GM12878 (cell line): ENCODE data around the gene NTRK3. TPM values are rescaled to one million over a fixed set of nuclear protein-coding genes. Genes with fewer than 3 reads are reported as not detected.

ENCODE experiments used
- ATAC-seq: fragments of 200-7000 bp; cut with Tn5 transposase; 3 replicates; pipeline ENCODE4 v1.9.1; 2020; ENCODE audit warnings: mild to moderate bottlenecking, moderate library complexity
- BruUV-seq: library from RNA; stranded (reverse); fragments of 400-500 nt; replicated peaks from 2 replicates; lab custom pipeline; 2021; lab: Mats Ljungman, UMichigan
- CTCF ChIA-PET: fragments of 300-600 bp; sonication (Branson Sonifier 250); formaldehyde crosslinking; extraction: SDS; loops from one replicate; lab custom pipeline; 2021; ENCODE audit warnings: inconsistent platforms; lab: Yijun Ruan, JAX
- POLR2A ChIA-PET: fragments of 350-600 bp; formaldehyde crosslinking; extraction: SDS; loops from one replicate; lab custom pipeline; 2021; ENCODE audit warnings: inconsistent platforms; lab: Charles Lee
- RAD21 ChIA-PET: fragments of 300-600 bp; sonication (Branson Sonifier 250); formaldehyde crosslinking; loops from one replicate; lab custom pipeline; 2023; ENCODE audit warnings: antibody characterized with exemption; ENCODE audit not compliant: unreplicated experiment; lab: Charles Lee
- SMC1A ChIA-PET: fragments of 300-600 bp; sonication (Branson Sonifier 250); formaldehyde crosslinking; loops from one replicate; lab custom pipeline; 2023; ENCODE audit not compliant: unreplicated experiment, uncharacterized antibody; lab: Charles Lee
- DNase-seq: peaks from one replicate; pipeline ENCODE4 v3.0.0-alpha.2; 2011; ENCODE audit warnings: low read depth, low spot score
- FAIRE-seq: peaks from 3 replicates; lab custom pipeline; 2011; peaks lifted over from hg19 to GRCh38; lab: Jason Lieb, UNC
- H2AFZ ChIP-seq: 2 replicates; pipeline ENCODE4 v1.6.0; 2011; ENCODE audit warnings: low read depth, low read length, control low read depth; ENCODE audit not compliant: control insufficient read depth
- H3K27ac ChIP-seq: 2 replicates; pipeline ENCODE4 v1.5.1; 2011; ENCODE audit warnings: control low read depth; ENCODE audit not compliant: control insufficient read depth, insufficient read depth
- H3K27me3 ChIP-seq, 2 experiments: replicated peaks in 1 of 2; 2 replicates each; pipeline versions ENCODE4 v1.6.0 to v1.6.1; 2011; ENCODE audit warnings: low read length in 1 of 2; ENCODE audit not compliant: control insufficient read depth in 2 of 2, insufficient read depth in 2 of 2
- H3K36me3 ChIP-seq, 2 experiments: 2 replicates each; pipeline ENCODE4 v1.5.1; 2011; ENCODE audit warnings: low read length in 1 of 2; ENCODE audit not compliant: control insufficient read depth in 2 of 2, insufficient read depth in 2 of 2
- H3K4me1 ChIP-seq: 2 replicates; pipeline ENCODE4 v1.6.1; 2011; ENCODE audit warnings: mild to moderate bottlenecking, low read length, moderate library complexity, mixed read lengths; ENCODE audit not compliant: control insufficient read depth, insufficient read depth
- H3K4me2 ChIP-seq: 2 replicates; pipeline ENCODE4 v1.6.0; 2011; ENCODE audit warnings: control low read depth; ENCODE audit not compliant: control insufficient read depth, insufficient read depth
- H3K4me3 ChIP-seq: fragments of 200-600 bp; sonication (generic); 2 replicates; pipeline ENCODE4 v1.5.1; 2016
- H3K79me2 ChIP-seq: 2 replicates; pipeline ENCODE4 v1.6.0; 2011; ENCODE audit warnings: low read length; ENCODE audit not compliant: control insufficient read depth, insufficient read depth
- H3K9ac ChIP-seq: 2 replicates; pipeline ENCODE4 v1.8.0; 2011; ENCODE audit warnings: low read length, control low read depth, mixed read lengths; ENCODE audit not compliant: control insufficient read depth, insufficient read depth
- H3K9me3 ChIP-seq: replicated peaks from 3 replicates; pipeline ENCODE4 v1.5.1; 2011; ENCODE audit warnings: mild to moderate bottlenecking, low read length; ENCODE audit not compliant: control insufficient read depth, insufficient read depth
- H4K20me1 ChIP-seq: 2 replicates; pipeline ENCODE4 v1.6.0; 2011; ENCODE audit not compliant: control insufficient read depth, insufficient read depth
- DPF2 ChIP-seq: fragments of 450-650 bp; IDR thresholded peaks from 2 replicates; pipeline ENCODE4 v1.6.1; 2017; ENCODE audit warnings: mild to moderate bottlenecking
- EGR1 ChIP-seq, 2 experiments: IDR thresholded peaks; 1 replicate in 1 of 2; 2 replicates in 1 of 2; pipeline ENCODE4 v1.6.1; 2011 to 2012; ENCODE audit warnings: low read depth in 2 of 2, low read length in 2 of 2, borderline replicate concordance in 1 of 2, mild to moderate bottlenecking in 1 of 2, moderate library complexity in 1 of 2
- EZH2 ChIP-seq: IDR thresholded peaks from 2 replicates; pipeline ENCODE4 v1.6.1; 2012; ENCODE audit warnings: low read depth, mild to moderate bottlenecking, control low read depth, inconsistent platforms, low read length, borderline replicate concordance; ENCODE audit not compliant: control insufficient read depth
- RB1 ChIP-seq: fragments of 450-650 bp; formaldehyde crosslinking; IDR thresholded peaks from 2 replicates; pipeline ENCODE4 v1.6.1; 2017; ENCODE audit warnings: mild to moderate bottlenecking, borderline replicate concordance
- SUZ12 ChIP-seq: fragments of 200-600 bp; sonication (generic); IDR thresholded peaks from one replicate; pipeline ENCODE4 v1.6.1; 2018; ENCODE audit warnings: antibody characterized with exemption, mild to moderate bottlenecking; ENCODE audit not compliant: unreplicated experiment
- ZSCAN29 ChIP-seq: fragments of 450-650 bp; IDR thresholded peaks from 2 replicates; pipeline ENCODE4 v1.6.1; 2017; ENCODE audit warnings: mild to moderate bottlenecking, moderate library complexity
- WGBS: methylation state at CpG from one replicate; pipeline ENCODE4 v1.1.6; 2016; ENCODE audit warnings: low lambda C conversion rate; ENCODE audit not compliant: insufficient replicate concordance, insufficient coverage; ENCODE audit errors: missing lambda C conversion rate; 5-methylcytosine and 5-hydroxymethylcytosine counted together
- in situ Hi-C: fragments of 300-500 bp; cut with MboI; formaldehyde crosslinking; loops from 9 replicates; pipeline ENCODE4 v1.14.3; 2018; ENCODE audit warnings: mixed read lengths
- intact Hi-C: fragments of 100-400 bp; cut with micrococcal nuclease; formaldehyde crosslinking; loops from one replicate; pipeline ENCODE4 v1.14.2; 2022; ENCODE audit not compliant: unreplicated experiment
- polyA plus RNA-seq, 11 experiments: library from polyadenylated mRNA; depleted of rRNA in 4 of 11; unstranded in 6 of 11; stranded (reverse) in 5 of 11; fragments of >200 nt; fragmentation: Nextera tagmentation in 4 of 11; fragmentation: Illumina TruSeq in 1 of 11; extraction: Ambion mirVana in 4 of 11; extraction: Trizol in 1 of 11; gene quantifications; 1 replicate in 1 of 11; 2 replicates in 10 of 11; pipeline versions ENCODE4 v1.2.1 to v1.2.3, GENCODE V29; 2011 to 2016; ENCODE audit warnings: inconsistent platforms in 2 of 11, missing spikeins in 2 of 11, low read depth in 1 of 11
- total RNA-seq, 4 experiments: library from RNA; depleted of rRNA in 3 of 4; stranded (reverse); fragments of >200 nt in 3 of 4; fragmentation: Illumina TruSeq in 1 of 4; extraction: Trizol in 1 of 4; gene quantifications; 2 replicates each; pipeline versions ENCODE4 v1.2.1 to v1.2.3, GENCODE V29; 2013 to 2021
- TF ChIP-seq, protein P1 (sequence below): IDR thresholded peaks from 2 replicates; pipeline ENCODE4 v1.6.1; 2012; ENCODE audit warnings: low read depth, low read length, improper control_type of control experiment

The NTRK3 gene
- total and polyA plus RNA-seq, 10 of the 15 experiments (the other 5 are each of a cell fraction or from before 2014, with no cell fraction given), result not detected

GRCh38 chr15:88255484-88256278, 858 bp downstream of the NTRK3 start:
- Histone ChIP-seq H3K9ac (no peak overlapping the region), H3K4me3 (no peak overlapping the region), H3K9me3 (no peaks in the 10 kb centered on the region), H3K27me3 (peaks cover 11 to 17% of the 10 kb centered on the region in 2 experiments), H3K4me2 (no peak overlapping the region), H3K36me3 (no peaks in the 10 kb centered on the region), H3K4me1 (no peaks in the 10 kb centered on the region), H4K20me1 (no peaks in the 10 kb centered on the region), H3K79me2 (no peaks in the 10 kb centered on the region), H2AFZ (no peak overlapping the region), H3K27ac (no peak overlapping the region)
- ChIA-PET SMC1A (no interaction called here), POLR2A (no interaction called here), CTCF (no interaction called here), RAD21 (no interaction called here)
- ATAC-seq (no peak), DNase-seq (no peak), FAIRE-seq (no peak)
- 15% methylated on average over 38 of the region's 58 CpGs for WGBS
- in situ Hi-C loops (no loop called here), intact Hi-C loops (no loop called here)
- TF ChIP-seq EZH2 (0 out of 2 replicates have a peak, but pooled peaks have one; percentile 35), SUZ12 (peak; percentile 86), RB1 (no peak), DPF2 (no peak), EGR1 (IDR thresholded peaks at IDR 0.05; ENCODE audit: borderline replicate concordance in 1 of 2, low read depth in 2 of 2, low read length in 2 of 2) (no peak), ZSCAN29 (no peak)
- TF ChIP-seq, protein P1, sequence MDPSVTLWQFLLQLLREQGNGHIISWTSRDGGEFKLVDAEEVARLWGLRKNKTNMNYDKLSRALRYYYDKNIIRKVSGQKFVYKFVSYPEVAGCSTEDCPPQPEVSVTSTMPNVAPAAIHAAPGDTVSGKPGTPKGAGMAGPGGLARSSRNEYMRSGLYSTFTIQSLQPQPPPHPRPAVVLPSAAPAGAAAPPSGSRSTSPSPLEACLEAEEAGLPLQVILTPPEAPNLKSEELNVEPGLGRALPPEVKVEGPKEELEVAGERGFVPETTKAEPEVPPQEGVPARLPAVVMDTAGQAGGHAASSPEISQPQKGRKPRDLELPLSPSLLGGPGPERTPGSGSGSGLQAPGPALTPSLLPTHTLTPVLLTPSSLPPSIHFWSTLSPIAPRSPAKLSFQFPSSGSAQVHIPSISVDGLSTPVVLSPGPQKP, result no peak
- BruUV-seq, result no TSS peak
